ENCODE measurements around the gene TPCN2.
A peak's percentile ranks its signal among the peaks of the same experiment; 100 is the strongest.

Gene TPCN2

DNA sequence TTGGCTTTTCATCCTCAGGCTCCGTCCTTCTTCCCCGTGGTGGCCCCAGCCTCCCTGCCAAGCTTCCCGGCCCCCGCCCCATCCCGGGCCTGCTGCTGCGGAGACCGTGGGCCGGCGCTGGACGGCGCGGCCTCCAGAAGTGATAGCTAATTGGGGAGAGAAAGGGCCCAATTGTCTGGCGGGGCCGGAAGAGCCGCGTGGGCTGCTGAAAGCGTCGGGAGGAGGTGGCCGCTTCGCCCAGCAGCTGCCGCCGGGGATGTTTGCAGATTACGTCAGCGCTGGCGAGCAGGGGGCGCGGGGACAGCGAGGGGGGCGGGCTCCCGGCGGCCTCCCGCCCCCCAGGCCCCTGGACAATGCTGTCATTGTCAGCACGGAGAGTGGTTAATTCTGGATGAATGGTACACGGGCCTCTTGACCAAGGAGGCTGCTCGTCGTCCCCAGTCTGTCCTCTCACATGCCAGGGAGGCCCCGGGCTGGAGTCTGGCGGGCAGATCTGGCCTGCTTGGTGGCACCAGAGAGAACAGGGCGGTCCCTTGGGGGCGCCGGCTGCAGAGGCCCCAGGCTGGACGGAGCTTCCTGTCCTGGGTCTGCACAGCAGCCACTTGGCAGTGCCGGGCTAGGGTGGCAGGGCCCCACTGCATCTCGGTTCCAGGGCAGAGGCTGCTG lies 108.6 kb downstream of the TPCN2 start:
- Histone ChIP-seq H3K36me3 (ENCODE audit: control insufficient read depth in 1 of 2, insufficient read depth in 2 of 2, low read depth in 1 of 2, low read length in 2 of 2) (no peaks in the 10 kb centered on the region), H3K23ac (ENCODE audit: low read length in 2 of 2) (no peak overlapping the region), H2BK15ac (ENCODE audit: low read depth, poor library complexity, severe bottlenecking) (peak overlapping the region; percentile 86), H3K4me3 (ENCODE audit: insufficient read depth in 1 of 2, low read depth in 1 of 2, low read length in 2 of 2) (no peak overlapping the region), H4K8ac (ENCODE audit: low read length) (peak overlapping the region; percentile 2), H2AK5ac (ENCODE audit: low read length, severe bottlenecking) (no peak overlapping the region), H3K4ac (ENCODE audit: low read depth in 1 of 2, low read length in 2 of 2) (no peak overlapping the region), H3K9ac (ENCODE audit: low read length) (peak overlapping the region; percentile 59), H3K4me2 (ENCODE audit: low read length, poor library complexity, severe bottlenecking) (no peak overlapping the region), H2AFZ (ENCODE audit: low read depth, low read length) (no peak overlapping the region), H2BK120ac (ENCODE audit: low read depth, low read length) (no peak overlapping the region), H3K18ac (ENCODE audit: low read depth in 1 of 2, low read length in 2 of 2) (no peak overlapping the region), H3K4me1 (ENCODE audit: control insufficient read depth, insufficient read depth, low read depth, low read length) (no peaks in the 10 kb centered on the region), H3K79me1 (replicated peaks; ENCODE audit: low read length, poor library complexity, severe bottlenecking) (no peaks in the 10 kb centered on the region), H3K14ac (ENCODE audit: low read length in 2 of 2) (peak overlapping the region in 1 of 2 experiments; percentile 11), H2BK12ac (ENCODE audit: low read length in 2 of 2) (peak overlapping the region in 1 of 2 experiments; percentile 17), H3K27me3 (ENCODE audit: control insufficient read depth in 1 of 2, insufficient read depth in 1 of 2, low read length in 2 of 2) (peaks cover 20 to 67% of the 10 kb centered on the region in 2 experiments), H2BK5ac (ENCODE audit: low read depth, low read length, poor library complexity, severe bottlenecking) (no peak overlapping the region), H3K9me3 (ENCODE audit: control insufficient read depth, low read length) (no peaks in the 10 kb centered on the region), H4K91ac (ENCODE audit: low read length) (peak overlapping the region; percentile 28), H3K27ac (ENCODE audit: low read length, poor library complexity, severe bottlenecking) (no peak overlapping the region)
- no peak for DNase-seq
- 83% methylated on average over 42 of the region's 44 CpGs for WGBS

DNA sequence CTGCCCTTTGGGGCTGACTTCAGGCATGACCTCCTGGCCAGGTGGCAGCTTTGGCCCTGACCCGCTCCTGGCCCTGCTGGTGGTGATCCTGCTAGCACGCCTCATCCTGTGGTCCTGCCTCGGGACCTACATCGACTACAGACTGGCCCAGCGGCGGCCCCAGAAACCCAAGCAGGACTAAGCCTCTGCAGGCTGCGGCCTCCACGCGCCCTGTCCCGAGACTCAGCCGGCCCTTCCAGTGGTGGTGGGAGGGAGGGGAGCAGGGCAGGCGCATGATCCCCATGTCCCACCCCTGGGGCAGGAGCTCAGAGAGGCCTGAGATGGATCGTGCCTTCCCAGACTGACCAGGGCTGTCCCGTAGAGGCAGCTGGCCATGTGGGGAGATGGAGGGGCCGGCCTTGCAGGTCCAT lies 109.1 kb downstream of the TPCN2 start:
- no peaks in the 10 kb centered on the region for H3K4me1 ChIP-seq (ENCODE audit: control insufficient read depth, insufficient read depth, low read depth, low read length)
- no peak overlapping the region for H2BK120ac ChIP-seq (ENCODE audit: low read depth, low read length)
- no peak overlapping the region for H2AFZ ChIP-seq (ENCODE audit: low read depth, low read length)
- no peak overlapping the region for H2AK5ac ChIP-seq (ENCODE audit: low read length, severe bottlenecking)
- no peak overlapping the region for H3K23ac ChIP-seq (ENCODE audit: low read length in 2 of 2)
- H3K27ac ChIP-seq (ENCODE audit: low read length, poor library complexity, severe bottlenecking) = no peak overlapping the region
- no peaks in the 10 kb centered on the region for H3K36me3 ChIP-seq (ENCODE audit: control insufficient read depth in 1 of 2, insufficient read depth in 2 of 2, low read depth in 1 of 2, low read length in 2 of 2)
- H3K4me2 ChIP-seq (ENCODE audit: low read length, poor library complexity, severe bottlenecking) = no peak overlapping the region
- H2BK15ac ChIP-seq (ENCODE audit: low read depth, poor library complexity, severe bottlenecking) = no peak overlapping the region
- peaks cover 20 to 62% of the 10 kb centered on the region in 2 experiments for H3K27me3 ChIP-seq (ENCODE audit: control insufficient read depth in 1 of 2, insufficient read depth in 1 of 2, low read length in 2 of 2)
- H3K14ac ChIP-seq (ENCODE audit: low read length in 2 of 2) = peak overlapping the region in 1 of 2 experiments; percentile 11
- H3K9ac ChIP-seq (ENCODE audit: low read length) = peak overlapping the region; percentile 59
- no peak for DNase-seq
- H3K4ac ChIP-seq (ENCODE audit: low read depth in 1 of 2, low read length in 2 of 2) = no peak overlapping the region
- no peak overlapping the region for H3K18ac ChIP-seq (ENCODE audit: low read depth in 1 of 2, low read length in 2 of 2)
- no peaks in the 10 kb centered on the region for H3K79me1 ChIP-seq (replicated peaks; ENCODE audit: low read length, poor library complexity, severe bottlenecking)
- peaks cover under 1% of the 10 kb centered on the region for H3K9me3 ChIP-seq (ENCODE audit: control insufficient read depth, low read length)
- H2BK5ac ChIP-seq (ENCODE audit: low read depth, low read length, poor library complexity, severe bottlenecking) = no peak overlapping the region
- peak overlapping the region; percentile 28 for H4K91ac ChIP-seq (ENCODE audit: low read length)
- 93% methylated on average over 15 of the region's 15 CpGs for WGBS
- no peak overlapping the region for H3K4me3 ChIP-seq (ENCODE audit: insufficient read depth in 1 of 2, low read depth in 1 of 2, low read length in 2 of 2)
- peak overlapping the region in 1 of 2 experiments; percentile 17 for H2BK12ac ChIP-seq (ENCODE audit: low read length in 2 of 2)
- H4K8ac ChIP-seq (ENCODE audit: low read length) = peak overlapping the region; percentile 2

DNA sequence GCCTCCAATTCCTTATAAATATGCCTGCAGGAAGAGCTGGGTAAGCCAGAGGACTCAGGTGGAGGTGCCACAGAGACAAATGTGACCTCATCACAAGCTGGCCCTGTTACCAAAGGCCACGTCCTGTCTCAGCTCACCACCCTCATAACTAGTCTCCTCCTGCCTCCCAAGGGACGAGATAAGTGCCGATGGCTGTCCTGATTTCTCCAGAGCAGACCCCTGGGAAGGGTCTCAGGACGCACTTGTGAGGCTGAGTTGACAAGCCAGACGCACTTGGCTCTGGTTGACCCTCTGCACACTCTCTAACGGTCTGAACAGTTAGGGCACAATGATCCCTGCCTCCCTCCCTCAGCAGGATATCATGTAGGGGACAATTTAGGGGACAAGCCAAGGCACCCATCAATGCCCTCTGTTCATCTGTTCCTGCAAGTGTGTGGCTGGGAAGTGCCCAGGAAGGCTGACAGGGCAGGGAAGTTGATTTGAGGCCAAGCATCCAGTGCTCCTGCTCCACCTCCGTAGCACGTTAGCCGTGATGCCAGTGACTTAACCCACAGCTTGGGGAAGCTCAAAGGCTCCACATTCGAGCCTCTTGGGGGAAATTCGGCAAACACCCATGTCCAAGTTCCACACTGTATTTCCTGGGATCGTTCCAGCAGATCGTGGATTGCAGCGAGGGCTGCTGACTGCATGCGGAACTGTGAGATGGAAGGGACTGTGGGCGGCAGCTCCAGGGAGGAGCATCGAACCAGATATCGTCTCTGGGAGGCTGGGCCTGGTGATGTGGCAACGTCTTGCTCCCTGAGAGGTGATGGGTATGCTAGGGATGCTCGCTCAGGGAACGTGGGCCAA lies 109.8 kb downstream of the TPCN2 start:
- Histone ChIP-seq H4K91ac (ENCODE audit: low read length) (no peak overlapping the region), H2AK5ac (ENCODE audit: low read length, severe bottlenecking) (no peak overlapping the region), H2BK120ac (ENCODE audit: low read depth, low read length) (no peak overlapping the region), H3K18ac (ENCODE audit: low read depth in 1 of 2, low read length in 2 of 2) (no peak overlapping the region), H3K79me1 (replicated peaks; ENCODE audit: low read length, poor library complexity, severe bottlenecking) (no peaks in the 10 kb centered on the region), H3K4me1 (ENCODE audit: control insufficient read depth, insufficient read depth, low read depth, low read length) (no peaks in the 10 kb centered on the region), H3K4ac (ENCODE audit: low read depth in 1 of 2, low read length in 2 of 2) (no peak overlapping the region), H3K27me3 (ENCODE audit: control insufficient read depth in 1 of 2, insufficient read depth in 1 of 2, low read length in 2 of 2) (peaks cover 20 to 56% of the 10 kb centered on the region in 2 experiments), H3K27ac (ENCODE audit: low read length, poor library complexity, severe bottlenecking) (no peak overlapping the region), H3K9me3 (ENCODE audit: control insufficient read depth, low read length) (peaks cover 6% of the 10 kb centered on the region), H4K8ac (ENCODE audit: low read length) (no peak overlapping the region), H3K36me3 (ENCODE audit: control insufficient read depth in 1 of 2, insufficient read depth in 2 of 2, low read depth in 1 of 2, low read length in 2 of 2) (no peaks in the 10 kb centered on the region), H2BK12ac (ENCODE audit: low read length in 2 of 2) (no peak overlapping the region), H2BK15ac (ENCODE audit: low read depth, poor library complexity, severe bottlenecking) (no peak overlapping the region), H3K4me3 (ENCODE audit: insufficient read depth in 1 of 2, low read depth in 1 of 2, low read length in 2 of 2) (no peak overlapping the region), H3K9ac (ENCODE audit: low read length) (no peak overlapping the region), H3K14ac (ENCODE audit: low read length in 2 of 2) (no peak overlapping the region), H2AFZ (ENCODE audit: low read depth, low read length) (no peak overlapping the region), H3K4me2 (ENCODE audit: low read length, poor library complexity, severe bottlenecking) (no peak overlapping the region), H3K23ac (ENCODE audit: low read length in 2 of 2) (no peak overlapping the region), H2BK5ac (ENCODE audit: low read depth, low read length, poor library complexity, severe bottlenecking) (no peak overlapping the region)
- WGBS = 83% methylated on average over 21 of the region's 21 CpGs
- DNase-seq = no peak

DNA sequence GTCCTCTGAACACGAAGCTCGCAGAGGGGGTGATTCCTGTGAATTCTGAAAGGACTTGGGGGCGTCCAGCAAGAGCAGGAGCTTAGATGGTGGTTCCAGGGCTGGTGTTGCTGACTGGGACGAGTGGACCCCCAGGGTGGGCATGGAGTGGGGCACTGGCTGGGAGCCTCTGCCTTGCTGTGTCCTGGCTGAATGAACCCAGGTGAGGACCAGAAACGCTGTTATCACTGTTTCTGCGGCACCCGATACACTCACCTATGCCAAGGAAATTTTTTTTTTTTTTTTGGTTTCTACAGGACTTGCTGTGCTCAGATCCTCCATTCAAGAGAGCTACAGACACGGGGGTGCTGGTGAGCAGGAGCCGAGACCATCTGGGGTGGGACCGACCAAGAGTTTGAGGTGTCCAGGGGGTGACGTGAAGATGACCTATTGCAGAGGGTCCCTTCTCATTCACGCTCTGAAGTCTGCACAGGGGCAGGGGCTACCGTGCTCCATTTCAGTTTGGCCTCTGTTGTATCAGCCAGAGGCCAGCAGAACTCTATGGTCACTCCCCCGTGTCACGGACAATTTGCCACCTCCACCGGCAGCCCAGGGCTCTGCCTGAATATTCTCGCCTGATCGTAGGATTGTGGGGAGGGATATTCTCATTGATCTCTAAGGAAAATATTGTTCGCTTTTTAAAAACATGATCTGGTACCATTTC lies 110.6 kb downstream of the TPCN2 start:
- H3K9me3 ChIP-seq (ENCODE audit: control insufficient read depth, low read length) = peaks cover 13% of the 10 kb centered on the region
- no peak overlapping the region for H2BK5ac ChIP-seq (ENCODE audit: low read depth, low read length, poor library complexity, severe bottlenecking)
- peaks cover 20 to 50% of the 10 kb centered on the region in 2 experiments for H3K27me3 ChIP-seq (ENCODE audit: control insufficient read depth in 1 of 2, insufficient read depth in 1 of 2, low read length in 2 of 2)
- no peak overlapping the region for H2AK5ac ChIP-seq (ENCODE audit: low read length, severe bottlenecking)
- H3K79me1 ChIP-seq (replicated peaks; ENCODE audit: low read length, poor library complexity, severe bottlenecking) = no peaks in the 10 kb centered on the region
- H3K9ac ChIP-seq (ENCODE audit: low read length) = no peak overlapping the region
- H2AFZ ChIP-seq (ENCODE audit: low read depth, low read length) = no peak overlapping the region
- DNase-seq = no peak
- no peak overlapping the region for H3K4me2 ChIP-seq (ENCODE audit: low read length, poor library complexity, severe bottlenecking)
- no peak overlapping the region for H2BK12ac ChIP-seq (ENCODE audit: low read length in 2 of 2)
- H2BK120ac ChIP-seq (ENCODE audit: low read depth, low read length) = no peak overlapping the region
- H4K91ac ChIP-seq (ENCODE audit: low read length) = peak overlapping the region; percentile 53
- H3K18ac ChIP-seq (ENCODE audit: low read depth in 1 of 2, low read length in 2 of 2) = no peak overlapping the region
- no peak overlapping the region for H4K8ac ChIP-seq (ENCODE audit: low read length)
- no peak overlapping the region for H3K27ac ChIP-seq (ENCODE audit: low read length, poor library complexity, severe bottlenecking)
- WGBS = 93% methylated on average over 19 of the region's 19 CpGs
- no peaks in the 10 kb centered on the region for H3K4me1 ChIP-seq (ENCODE audit: control insufficient read depth, insufficient read depth, low read depth, low read length)
- no peak overlapping the region for H3K14ac ChIP-seq (ENCODE audit: low read length in 2 of 2)
- H3K23ac ChIP-seq (ENCODE audit: low read length in 2 of 2) = no peak overlapping the region
- H3K4ac ChIP-seq (ENCODE audit: low read depth in 1 of 2, low read length in 2 of 2) = no peak overlapping the region
- no peaks in the 10 kb centered on the region for H3K36me3 ChIP-seq (ENCODE audit: control insufficient read depth in 1 of 2, insufficient read depth in 2 of 2, low read depth in 1 of 2, low read length in 2 of 2)
- H3K4me3 ChIP-seq (ENCODE audit: insufficient read depth in 1 of 2, low read depth in 1 of 2, low read length in 2 of 2) = no peak overlapping the region
- H2BK15ac ChIP-seq (ENCODE audit: low read depth, poor library complexity, severe bottlenecking) = no peak overlapping the region
